ENCODE results near the gene GRK5.

Gene GRK5

GRCh38 chr10:119426699-119427098 is 219.3 kb downstream of the GRK5 start:
- Histone ChIP-seq H3K4ac (ENCODE audit: low read length) (no peak overlapping the region), H2BK15ac (ENCODE audit: low read length) (no peak overlapping the region), H3K36me3 (replicated peaks in 1 of 2; ENCODE audit: control insufficient read depth in 2 of 2, insufficient read depth in 2 of 2, low read length in 2 of 2) (peaks cover 17 to 20% of the 10 kb centered on the region in 2 donors), H3K27me3 (ENCODE audit: control insufficient read depth in 3 of 3, insufficient read depth in 3 of 3, low read depth in 1 of 3, low read length in 3 of 3) (no peaks in the 10 kb centered on the region), H2BK12ac (ENCODE audit: low read length) (no peak overlapping the region), H2BK120ac (ENCODE audit: low read depth, low read length) (no peak overlapping the region), H3K14ac (ENCODE audit: low read length) (no peak overlapping the region), H3K27ac (replicated peaks; ENCODE audit: low read length) (no peak overlapping the region), H3K79me1 (ENCODE audit: low read depth, low read length) (peaks cover 3% of the 10 kb centered on the region), H3K4me2 (ENCODE audit: insufficient read depth, low read length, poor library complexity, severe bottlenecking) (no peak overlapping the region), H3K4me3 (ENCODE audit: low read length in 2 of 2) (peak overlapping the region in 1 of 2 donors; percentile 42), H4K8ac (ENCODE audit: low read depth, low read length) (peak overlapping the region; percentile 7), H2BK5ac (ENCODE audit: low read length) (no peak overlapping the region), H4K91ac (ENCODE audit: low read depth, low read length, poor library complexity) (no peak overlapping the region), H2AFZ (ENCODE audit: low read length) (no peak overlapping the region), H2AK5ac (ENCODE audit: low read depth, low read length) (no peak overlapping the region), H3K18ac (ENCODE audit: low read length) (no peak overlapping the region), H3K9me3 (replicated peaks in 1 of 2; ENCODE audit: control insufficient read depth in 2 of 2, insufficient read depth in 1 of 2, low read depth in 1 of 2, low read length in 2 of 2) (peaks cover 4 to 6% of the 10 kb centered on the region in 2 donors), H3K4me1 (ENCODE audit: control insufficient read depth in 2 of 2, insufficient read depth in 1 of 2, low read depth in 1 of 2, low read length in 2 of 2) (peaks cover 0 to 4% of the 10 kb centered on the region in 2 donors), H3K23ac (ENCODE audit: low read depth, low read length, poor library complexity) (peak overlapping the region; percentile 34), H3K9ac (ENCODE audit: low read depth, low read length, poor library complexity) (peak overlapping the region; percentile 75)
- no CpG with 5 or more reads among the region's 5 CpGs for WGBS, 2 donors (ENCODE audit: extremely low coverage in 2 of 2, insufficient read length in 2 of 2, insufficient replicate concordance in 1 of 2)
- DNase-seq (ENCODE audit: low spot score): no peak

GRCh38 chr10:119427263-119427864 is 220.0 kb downstream of the GRK5 start:
- no peak overlapping the region for H2BK5ac ChIP-seq (ENCODE audit: low read length)
- no peak for DNase-seq (ENCODE audit: low spot score)
- H3K9me3 ChIP-seq (replicated peaks in 1 of 2; ENCODE audit: control insufficient read depth in 2 of 2, insufficient read depth in 1 of 2, low read depth in 1 of 2, low read length in 2 of 2): peaks cover 4 to 6% of the 10 kb centered on the region in 2 donors
- no peak overlapping the region for H4K91ac ChIP-seq (ENCODE audit: low read depth, low read length, poor library complexity)
- H3K4me1 ChIP-seq (ENCODE audit: control insufficient read depth in 2 of 2, insufficient read depth in 1 of 2, low read depth in 1 of 2, low read length in 2 of 2): peaks cover 0 to 1% of the 10 kb centered on the region in 2 donors
- H2BK120ac ChIP-seq (ENCODE audit: low read depth, low read length): no peak overlapping the region
- peaks cover 3% of the 10 kb centered on the region for H3K79me1 ChIP-seq (ENCODE audit: low read depth, low read length)
- peak overlapping the region; percentile 80 for H3K9ac ChIP-seq (ENCODE audit: low read depth, low read length, poor library complexity)
- no peak overlapping the region for H2BK12ac ChIP-seq (ENCODE audit: low read length)
- no peak overlapping the region for H3K27ac ChIP-seq (replicated peaks; ENCODE audit: low read length)
- H2AK5ac ChIP-seq (ENCODE audit: low read depth, low read length): no peak overlapping the region
- H3K18ac ChIP-seq (ENCODE audit: low read length): no peak overlapping the region
- peak overlapping the region in 1 of 2 donors; percentile 32 for H3K4me3 ChIP-seq (ENCODE audit: low read length in 2 of 2)
- H3K23ac ChIP-seq (ENCODE audit: low read depth, low read length, poor library complexity): peak overlapping the region; percentile 66
- peak overlapping the region; percentile 25 for H3K14ac ChIP-seq (ENCODE audit: low read length)
- H3K36me3 ChIP-seq (replicated peaks in 1 of 2; ENCODE audit: control insufficient read depth in 2 of 2, insufficient read depth in 2 of 2, low read length in 2 of 2): peaks cover 19 to 20% of the 10 kb centered on the region in 2 donors
- H4K8ac ChIP-seq (ENCODE audit: low read depth, low read length): no peak overlapping the region
- no peaks in the 10 kb centered on the region for H3K27me3 ChIP-seq (ENCODE audit: control insufficient read depth in 3 of 3, insufficient read depth in 3 of 3, low read depth in 1 of 3, low read length in 3 of 3)
- no peak overlapping the region for H2BK15ac ChIP-seq (ENCODE audit: low read length)
- H3K4me2 ChIP-seq (ENCODE audit: insufficient read depth, low read length, poor library complexity, severe bottlenecking): no peak overlapping the region
- H2AFZ ChIP-seq (ENCODE audit: low read length): no peak overlapping the region
- no peak overlapping the region for H3K4ac ChIP-seq (ENCODE audit: low read length)
- no CpG with 5 or more reads among the region's 8 CpGs for WGBS, 2 donors (ENCODE audit: extremely low coverage in 2 of 2, insufficient read length in 2 of 2, insufficient replicate concordance in 1 of 2)

DNA sequence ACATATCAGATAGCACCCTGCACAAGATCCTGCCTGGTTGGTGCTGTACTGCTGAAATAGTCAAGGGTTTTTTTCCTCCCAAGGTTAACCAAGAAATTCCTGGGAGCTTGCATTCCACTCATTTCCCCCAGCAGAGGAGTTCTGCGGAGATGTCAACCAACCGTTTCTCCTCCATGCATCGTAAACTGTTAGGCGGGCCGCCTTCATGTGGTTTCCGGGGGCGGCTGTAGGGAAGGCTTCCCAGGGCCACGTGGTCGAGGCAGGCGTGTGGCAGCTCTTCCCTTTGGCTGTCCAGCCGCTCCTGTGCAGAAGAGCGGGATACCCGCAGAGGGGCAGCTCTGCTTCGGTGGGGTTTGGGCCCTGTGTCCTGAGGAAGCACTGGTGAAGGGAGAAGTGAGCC is 221.4 kb downstream of the GRK5 start:
- Histone ChIP-seq H2BK12ac (ENCODE audit: low read length) (no peak overlapping the region), H3K4me1 (ENCODE audit: control insufficient read depth in 2 of 2, insufficient read depth in 1 of 2, low read depth in 1 of 2, low read length in 2 of 2) (no peaks in the 10 kb centered on the region), H3K18ac (ENCODE audit: low read length) (no peak overlapping the region), H2BK120ac (ENCODE audit: low read depth, low read length) (no peak overlapping the region), H3K4me3 (ENCODE audit: low read length in 2 of 2) (no peak overlapping the region), H3K36me3 (replicated peaks in 1 of 2; ENCODE audit: control insufficient read depth in 2 of 2, insufficient read depth in 2 of 2, low read length in 2 of 2) (peaks cover 20 to 23% of the 10 kb centered on the region in 2 donors), H3K23ac (ENCODE audit: low read depth, low read length, poor library complexity) (no peak overlapping the region), H2BK5ac (ENCODE audit: low read length) (no peak overlapping the region), H3K4me2 (ENCODE audit: insufficient read depth, low read length, poor library complexity, severe bottlenecking) (no peak overlapping the region), H3K9ac (ENCODE audit: low read depth, low read length, poor library complexity) (no peak overlapping the region), H3K9me3 (replicated peaks in 1 of 2; ENCODE audit: control insufficient read depth in 2 of 2, insufficient read depth in 1 of 2, low read depth in 1 of 2, low read length in 2 of 2) (peaks cover 9% of the 10 kb centered on the region in 2 donors), H3K27me3 (ENCODE audit: control insufficient read depth in 3 of 3, insufficient read depth in 3 of 3, low read depth in 1 of 3, low read length in 3 of 3) (no peaks in the 10 kb centered on the region), H3K27ac (replicated peaks; ENCODE audit: low read length) (no peak overlapping the region), H4K91ac (ENCODE audit: low read depth, low read length, poor library complexity) (no peak overlapping the region), H3K4ac (ENCODE audit: low read length) (no peak overlapping the region), H2AFZ (ENCODE audit: low read length) (no peak overlapping the region), H3K14ac (ENCODE audit: low read length) (no peak overlapping the region), H3K79me1 (ENCODE audit: low read depth, low read length) (no peaks in the 10 kb centered on the region), H4K8ac (ENCODE audit: low read depth, low read length) (no peak overlapping the region), H2BK15ac (ENCODE audit: low read length) (no peak overlapping the region), H2AK5ac (ENCODE audit: low read depth, low read length) (no peak overlapping the region)
- WGBS, 2 donors (ENCODE audit: extremely low coverage in 2 of 2, insufficient read length in 2 of 2, insufficient replicate concordance in 1 of 2): no CpG with 5 or more reads among the region's 14 CpGs
- DNase-seq (ENCODE audit: low spot score): no peak

- no CpG with 5 or more reads among the region's 8 CpGs for WGBS, 2 donors (ENCODE audit: extremely low coverage in 2 of 2, insufficient read length in 2 of 2, insufficient replicate concordance in 1 of 2)
Measured at GRCh38 chr10:119429771-119430170, 222.4 kb downstream of the GRK5 start.

More at GRCh38 chr10:119429771-119430170, 222.4 kb downstream of the GRK5 start:
- no peak overlapping the region for H3K4me2 ChIP-seq (ENCODE audit: insufficient read depth, low read length, poor library complexity, severe bottlenecking)
- no peak overlapping the region for H2BK5ac ChIP-seq (ENCODE audit: low read length)
- H3K4ac ChIP-seq (ENCODE audit: low read length): no peak overlapping the region
- H2BK12ac ChIP-seq (ENCODE audit: low read length): no peak overlapping the region
- H3K27me3 ChIP-seq (ENCODE audit: control insufficient read depth in 3 of 3, insufficient read depth in 3 of 3, low read depth in 1 of 3, low read length in 3 of 3): no peaks in the 10 kb centered on the region
- no peak overlapping the region for H4K91ac ChIP-seq (ENCODE audit: low read depth, low read length, poor library complexity)
- H2BK15ac ChIP-seq (ENCODE audit: low read length): no peak overlapping the region
- peaks cover 9 to 13% of the 10 kb centered on the region in 2 donors for H3K9me3 ChIP-seq (replicated peaks in 1 of 2; ENCODE audit: control insufficient read depth in 2 of 2, insufficient read depth in 1 of 2, low read depth in 1 of 2, low read length in 2 of 2)
- H2AFZ ChIP-seq (ENCODE audit: low read length): no peak overlapping the region
- H4K8ac ChIP-seq (ENCODE audit: low read depth, low read length): no peak overlapping the region
- H3K14ac ChIP-seq (ENCODE audit: low read length): no peak overlapping the region
- H3K79me1 ChIP-seq (ENCODE audit: low read depth, low read length): no peaks in the 10 kb centered on the region
- no peak overlapping the region for H3K18ac ChIP-seq (ENCODE audit: low read length)
- H3K9ac ChIP-seq (ENCODE audit: low read depth, low read length, poor library complexity): no peak overlapping the region
- H3K4me1 ChIP-seq (ENCODE audit: control insufficient read depth in 2 of 2, insufficient read depth in 1 of 2, low read depth in 1 of 2, low read length in 2 of 2): no peaks in the 10 kb centered on the region
- H2BK120ac ChIP-seq (ENCODE audit: low read depth, low read length): no peak overlapping the region
- no peak overlapping the region for H3K4me3 ChIP-seq (ENCODE audit: low read length in 2 of 2)
- H3K23ac ChIP-seq (ENCODE audit: low read depth, low read length, poor library complexity): no peak overlapping the region
- H3K27ac ChIP-seq (replicated peaks; ENCODE audit: low read length): no peak overlapping the region
- no peak for DNase-seq (ENCODE audit: low spot score)
- H2AK5ac ChIP-seq (ENCODE audit: low read depth, low read length): no peak overlapping the region
- peaks cover 20 to 23% of the 10 kb centered on the region in 2 donors for H3K36me3 ChIP-seq (replicated peaks in 1 of 2; ENCODE audit: control insufficient read depth in 2 of 2, insufficient read depth in 2 of 2, low read length in 2 of 2)
